A549 treated with AZD9567 at 1 μM for 4 hours (cell line): ENCODE measurements around the gene GPATCH2. TPM values are rescaled to one million over a fixed set of nuclear protein-coding genes. Genes with fewer than 3 reads are reported as not detected.

ENCODE experiments used
- total RNA-seq: library from RNA; stranded (reverse); fragments of 200-300 nt; extraction: Qiagen RNA extraction; gene quantifications from 5 replicates; pipeline ENCODE4 v1.2.3, GENCODE V29; 2022; ENCODE audit not compliant: insufficient read depth

The GPATCH2 gene
- total RNA-seq, result 7.1 to 9.8 TPM (median 9.4 TPM) in 5 replicates

GRCh38 chr1:217630711-217631591, at the start of gene GPATCH2, which contains the start of gene SPATA17:
Gene GPATCH2, minus strand, starts transcription at chr1:217631090. Its CDS starts 119 bp downstream, at chr1:217630971.
Gene SPATA17, plus strand, starts transcription at chr1:217631344. Its CDS starts 35 bp downstream, at chr1:217631379.

Other genes with a start within 250 kb of the GPATCH2 start
- gene SPATA17, start 254 bp upstream of the GPATCH2 start, total RNA-seq, result 2.0 to 2.9 TPM (median 2.4 TPM) in 5 replicates